ENCODE measurements around the gene SPTLC1. TPM values are rescaled to one million over a fixed set of nuclear protein-coding genes. Genes with fewer than 3 reads are reported as not detected.
"Not testable (repeated sequence)": the region's sequence is repeated elsewhere in the genome, so short reads cannot be mapped to it uniquely, and the experiment has no call there.

The SPTLC1 gene
- total RNA-seq, 2 donors from 2014 or later: 40.6 to 41.8 TPM

DNA sequence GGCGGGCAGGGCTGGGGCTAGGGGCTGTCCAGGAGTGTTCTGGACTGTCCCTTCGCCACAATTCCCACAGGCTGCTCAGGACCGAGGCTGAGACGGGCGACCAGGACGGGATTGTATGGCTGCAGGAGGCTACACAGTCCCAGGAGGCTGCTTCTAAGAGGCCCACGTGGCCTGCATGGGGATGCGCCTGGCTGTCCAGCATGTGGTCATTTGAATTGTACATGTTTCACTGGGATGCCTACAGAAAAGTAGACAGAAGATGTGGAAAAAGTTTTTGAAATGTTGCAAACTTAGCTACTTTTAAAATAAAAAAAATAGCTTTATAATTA lies 32.6 kb upstream of the SPTLC1 start:
- no peaks in the 10 kb centered on the region for H3K27me3 ChIP-seq
- H3K4me1 ChIP-seq: peaks cover 0 to 18% of the 10 kb centered on the region in 2 donors
- no peak overlapping the region for H3K4me3 ChIP-seq
- no peaks in the 10 kb centered on the region for H3K36me3 ChIP-seq
- H3K9me3 ChIP-seq: no peaks in the 10 kb centered on the region
- TF ChIP-seq, protein P1, sequence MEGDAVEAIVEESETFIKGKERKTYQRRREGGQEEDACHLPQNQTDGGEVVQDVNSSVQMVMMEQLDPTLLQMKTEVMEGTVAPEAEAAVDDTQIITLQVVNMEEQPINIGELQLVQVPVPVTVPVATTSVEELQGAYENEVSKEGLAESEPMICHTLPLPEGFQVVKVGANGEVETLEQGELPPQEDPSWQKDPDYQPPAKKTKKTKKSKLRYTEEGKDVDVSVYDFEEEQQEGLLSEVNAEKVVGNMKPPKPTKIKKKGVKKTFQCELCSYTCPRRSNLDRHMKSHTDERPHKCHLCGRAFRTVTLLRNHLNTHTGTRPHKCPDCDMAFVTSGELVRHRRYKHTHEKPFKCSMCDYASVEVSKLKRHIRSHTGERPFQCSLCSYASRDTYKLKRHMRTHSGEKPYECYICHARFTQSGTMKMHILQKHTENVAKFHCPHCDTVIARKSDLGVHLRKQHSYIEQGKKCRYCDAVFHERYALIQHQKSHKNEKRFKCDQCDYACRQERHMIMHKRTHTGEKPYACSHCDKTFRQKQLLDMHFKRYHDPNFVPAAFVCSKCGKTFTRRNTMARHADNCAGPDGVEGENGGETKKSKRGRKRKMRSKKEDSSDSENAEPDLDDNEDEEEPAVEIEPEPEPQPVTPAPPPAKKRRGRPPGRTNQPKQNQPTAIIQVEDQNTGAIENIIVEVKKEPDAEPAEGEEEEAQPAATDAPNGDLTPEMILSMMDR (IDR thresholded peaks at IDR 0.05): no peak
- no peak for DNase-seq (ENCODE audit: low spot score)
- H3K27ac ChIP-seq: peak overlapping the region; percentile 58 to 59

DNA sequence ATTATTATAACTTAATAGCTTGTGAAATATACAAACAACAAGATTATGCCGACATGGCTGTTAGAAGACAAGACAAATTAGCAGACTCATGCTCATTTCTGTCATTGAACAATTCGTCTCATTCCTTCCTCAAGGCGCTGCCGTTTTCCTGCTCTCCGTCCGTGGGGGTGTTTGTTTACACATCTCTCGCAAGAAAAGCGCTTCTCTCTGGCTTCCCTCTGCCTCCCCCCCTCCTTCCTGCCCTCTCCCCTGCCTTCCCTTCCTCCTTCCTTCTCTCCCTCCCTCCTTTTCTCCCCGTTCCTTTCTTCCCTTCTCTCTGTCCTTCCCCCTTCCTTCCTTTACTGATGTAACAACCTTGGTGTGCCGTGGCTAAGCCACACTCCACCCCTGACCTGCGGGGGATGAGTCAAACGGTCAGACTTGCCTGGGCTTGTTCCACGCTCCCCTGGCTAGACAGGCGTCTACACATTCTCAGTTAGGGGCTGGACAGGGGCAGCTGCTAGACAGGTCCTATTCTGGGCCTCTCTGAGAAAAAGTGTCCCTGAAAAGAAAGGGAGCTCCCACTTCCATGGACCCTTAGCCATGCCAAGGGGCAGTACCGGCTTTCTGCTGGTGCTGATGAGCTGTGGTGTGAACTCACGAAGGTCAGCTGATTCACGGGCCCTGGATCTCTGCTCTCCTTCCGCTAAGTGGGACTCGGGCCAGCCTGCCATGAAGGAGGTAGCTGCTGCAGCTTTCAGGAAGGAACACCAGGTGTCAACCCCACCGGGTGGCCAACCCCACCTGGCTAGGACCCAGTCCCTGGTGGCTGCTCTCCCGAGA lies 32.0 kb upstream of the SPTLC1 start:
- Histone ChIP-seq H3K4me3 (no peak overlapping the region), H3K9me3 (no peaks in the 10 kb centered on the region), H3K27ac (peak overlapping the region; percentile 58 to 59), H3K4me1 (peaks cover 0 to 18% of the 10 kb centered on the region in 2 donors), H3K27me3 (no peaks in the 10 kb centered on the region), H3K36me3 (no peaks in the 10 kb centered on the region)
- DNase-seq (ENCODE audit: low spot score): peak; percentile 74
- TF ChIP-seq, protein P1 (IDR thresholded peaks at IDR 0.05): no peak

- H3K4me1 ChIP-seq: peaks cover 0 to 19% of the 10 kb centered on the region in 2 donors
- peak overlapping the region; percentile 9 to 59 for H3K27ac ChIP-seq
- H3K4me3 ChIP-seq: no peak overlapping the region
- no peak for DNase-seq (ENCODE audit: low spot score)
- no peaks in the 10 kb centered on the region for H3K36me3 ChIP-seq
- H3K9me3 ChIP-seq: no peaks in the 10 kb centered on the region
- TF ChIP-seq, protein P1 (IDR thresholded peaks at IDR 0.05): no peak
- H3K27me3 ChIP-seq: no peaks in the 10 kb centered on the region
Observed at GRCh38 chr9:92146610-92147009, 31.4 kb upstream of the SPTLC1 start.

- not testable (repeated sequence) for DNase-seq (ENCODE audit: low spot score); H3K4me3 ChIP-seq; H3K36me3 ChIP-seq; H3K9me3 ChIP-seq; H3K27ac ChIP-seq; H3K27me3 ChIP-seq
- peaks cover 0 to 28% of the 10 kb centered on the region in 2 donors for H3K4me1 ChIP-seq
Observed at GRCh38 chr9:92145784-92146183, 30.6 kb upstream of the SPTLC1 start.

DNA sequence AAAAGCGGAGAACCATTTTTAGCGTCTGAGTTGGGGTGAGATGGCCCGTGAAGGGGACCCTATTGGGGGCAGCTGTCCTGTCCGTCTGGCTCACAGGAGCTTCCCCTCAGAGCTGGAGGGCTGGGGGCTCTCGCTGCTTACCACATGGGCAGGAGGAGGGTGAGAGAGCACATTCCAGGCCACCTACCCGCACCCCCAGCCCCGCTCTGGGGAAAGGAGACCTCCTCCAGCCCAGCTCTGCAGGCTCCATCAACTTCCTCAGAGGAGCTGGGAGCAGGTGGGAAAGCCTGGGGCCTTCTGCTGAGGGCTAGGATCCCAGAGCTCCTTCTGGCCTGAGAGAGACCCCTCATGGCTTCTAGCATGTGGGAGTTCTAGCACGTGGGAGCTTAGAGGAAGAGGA lies 27.1 kb upstream of the SPTLC1 start:
- peaks cover 0 to 30% of the 10 kb centered on the region in 2 donors for H3K4me1 ChIP-seq
- TF ChIP-seq, protein P1 (IDR thresholded peaks at IDR 0.05): no peak
- no peaks in the 10 kb centered on the region for H3K9me3 ChIP-seq
- no peaks in the 10 kb centered on the region for H3K27me3 ChIP-seq
- no peak overlapping the region for H3K4me3 ChIP-seq
- no peak overlapping the region for H3K27ac ChIP-seq
- no peaks in the 10 kb centered on the region for H3K36me3 ChIP-seq
- DNase-seq (ENCODE audit: low spot score): peak; percentile 51

- no peaks in the 10 kb centered on the region for H3K9me3 ChIP-seq
- peak overlapping the region; percentile 28 to 51 for H3K4me3 ChIP-seq
- no peaks in the 10 kb centered on the region for H3K36me3 ChIP-seq
- no peaks in the 10 kb centered on the region for H3K27me3 ChIP-seq
- peak; percentile 56 for DNase-seq (ENCODE audit: low spot score)
- peaks cover 0 to 21% of the 10 kb centered on the region in 2 donors for H3K4me1 ChIP-seq
- no peak overlapping the region for H3K27ac ChIP-seq
- TF ChIP-seq, protein P1 (IDR thresholded peaks at IDR 0.05): peak in 1 of 2 donors; percentile 30
Observed at GRCh38 chr9:92141144-92142129, 26.2 kb upstream of the SPTLC1 start.

All from right atrium auricular region (tissue), 2 donors.